MM.1S (cell line): ENCODE data around the gene PYCR2.

ENCODE experiments used
- EZH2 ChIP-seq: fragments of 300-600 bp; sonication (generic); optimal IDR thresholded peaks from 2 replicates; pipeline ENCODE3; 2017; ENCODE audit warnings: low read depth, mild to moderate bottlenecking, antibody characterized with exemption, low read length, mixed read lengths
- EZH2phosphoT487 ChIP-seq: fragments of 300-600 bp; sonication (generic); IDR thresholded peaks from 2 replicates; pipeline ENCODE4 v1.6.1; 2018; ENCODE audit warnings: antibody characterized with exemption, low read length
- TF ChIP-seq, protein P1 (sequence below): fragments of 300-600 bp; sonication (generic); IDR thresholded peaks from 2 replicates; pipeline ENCODE4 v1.5.1; 2016; ENCODE audit warnings: antibody characterized with exemption, low read length, mixed read lengths

DNA sequence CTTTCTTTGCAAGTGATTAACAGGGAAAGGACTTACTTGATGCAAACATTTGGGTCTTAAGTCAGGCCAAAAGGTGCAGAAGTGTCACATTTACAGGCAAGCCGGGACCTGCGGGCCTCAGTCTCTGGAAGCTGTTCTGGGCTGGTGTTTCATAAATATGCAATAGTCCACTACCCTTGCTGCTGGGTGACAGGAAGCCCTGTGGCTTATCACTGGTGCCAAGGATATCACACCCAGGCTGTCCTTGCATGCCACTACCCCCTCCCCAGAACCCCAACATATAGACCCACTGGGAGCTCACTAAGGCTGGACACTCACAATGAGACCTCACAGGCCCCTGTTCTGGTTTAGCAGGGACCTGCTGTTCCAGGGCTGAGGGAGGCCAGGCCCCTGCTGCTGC is 20.3 kb upstream of the PYCR2 start:
- TF ChIP-seq, protein P1, sequence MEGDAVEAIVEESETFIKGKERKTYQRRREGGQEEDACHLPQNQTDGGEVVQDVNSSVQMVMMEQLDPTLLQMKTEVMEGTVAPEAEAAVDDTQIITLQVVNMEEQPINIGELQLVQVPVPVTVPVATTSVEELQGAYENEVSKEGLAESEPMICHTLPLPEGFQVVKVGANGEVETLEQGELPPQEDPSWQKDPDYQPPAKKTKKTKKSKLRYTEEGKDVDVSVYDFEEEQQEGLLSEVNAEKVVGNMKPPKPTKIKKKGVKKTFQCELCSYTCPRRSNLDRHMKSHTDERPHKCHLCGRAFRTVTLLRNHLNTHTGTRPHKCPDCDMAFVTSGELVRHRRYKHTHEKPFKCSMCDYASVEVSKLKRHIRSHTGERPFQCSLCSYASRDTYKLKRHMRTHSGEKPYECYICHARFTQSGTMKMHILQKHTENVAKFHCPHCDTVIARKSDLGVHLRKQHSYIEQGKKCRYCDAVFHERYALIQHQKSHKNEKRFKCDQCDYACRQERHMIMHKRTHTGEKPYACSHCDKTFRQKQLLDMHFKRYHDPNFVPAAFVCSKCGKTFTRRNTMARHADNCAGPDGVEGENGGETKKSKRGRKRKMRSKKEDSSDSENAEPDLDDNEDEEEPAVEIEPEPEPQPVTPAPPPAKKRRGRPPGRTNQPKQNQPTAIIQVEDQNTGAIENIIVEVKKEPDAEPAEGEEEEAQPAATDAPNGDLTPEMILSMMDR, result no peak
- TF ChIP-seq EZH2 (no peak), EZH2phosphoT487 (no peak)
